Testis (tissue), 3 donors: ENCODE data around the gene GAPDH. TPM values are rescaled to one million over a fixed set of nuclear protein-coding genes. Genes with fewer than 3 reads are reported as not detected.
"Not testable (repeated sequence)": the region's sequence is repeated elsewhere in the genome, so short reads cannot be mapped to it uniquely, and the experiment has no call there.

Source experiments
- DNase-seq: peaks from one replicate; pipeline ENCODE4 v3.0.0-alpha.2; 2019
- H3K27ac ChIP-seq, 2 donors: fragments of 200-600 bp; sonication (generic); one replicate each; pipeline ENCODE4 v1.5.1; 2019
- H3K27me3 ChIP-seq: fragments of 200-600 bp; sonication (generic); one replicate; pipeline ENCODE4 v1.5.1; 2019
- H3K36me3 ChIP-seq: fragments of 200-600 bp; sonication (generic); one replicate; pipeline ENCODE4 v1.5.1; 2017; ENCODE audit warnings: low read depth; ENCODE audit errors: missing control alignments
- H3K4me1 ChIP-seq: fragments of 200-600 bp; sonication (generic); one replicate; pipeline ENCODE4 v1.5.1; 2019
- H3K4me3 ChIP-seq, 2 donors: fragments of 200-600 bp; sonication (generic); one replicate each; pipeline ENCODE4 v1.5.1; 2017 to 2019
- H3K9me3 ChIP-seq: fragments of 200-600 bp; sonication (generic); one replicate; pipeline ENCODE4 v1.5.1; 2017
- CTCF ChIP-seq, 3 experiments: fragments of 450-650 bp in 2 of 3; fragments of 200-600 bp in 1 of 3; sonication (generic) in 1 of 3; IDR thresholded peaks; one replicate each; pipeline ENCODE4 v1.5.1; 2016 to 2019; ENCODE audit warnings: antibody characterized with exemption in 3 of 3, mild to moderate bottlenecking in 2 of 3, moderate library complexity in 1 of 3
- POLR2A ChIP-seq: fragments of 450-650 bp; IDR thresholded peaks from one replicate; pipeline ENCODE4 v1.6.1; 2017; ENCODE audit warnings: antibody characterized with exemption, mild to moderate bottlenecking, moderate library complexity
- WGBS, 2 donors: methylation state at CpG; one replicate each; pipeline ENCODE4 v1.1.5; 2018; 5-methylcytosine and 5-hydroxymethylcytosine counted together
- intact Hi-C: fragments of 100-400 bp; cut with DNase I; formaldehyde crosslinking; loops from one replicate; pipeline ENCODE4 v1.15.1; 2023; ENCODE audit warnings: low total_unique reads
- polyA plus RNA-seq: library from polyadenylated mRNA; stranded (reverse); fragments of 350-450 nt; fragmentation: Illumina TruSeq; extraction: RNeasy Lipid Tissue Mini Kit (QIAGEN cat#74804); gene quantifications from one replicate; pipeline ENCODE4 v1.2.3, GENCODE V29; 2014; ENCODE audit warnings: low read depth, low replicate concordance; ENCODE audit not compliant: insufficient read depth
- total RNA-seq, 2 donors: library from RNA; depleted of rRNA; stranded (reverse); fragments of >200 nt; gene quantifications; one replicate each; pipeline ENCODE4 v1.2.3, GENCODE V29; 2016

The GAPDH gene
- total and polyA plus RNA-seq, 3 donors from 2014 or later, result 1,591 to 1,928 (median 1,857) TPM

- peak; percentile 39 for DNase-seq
- no peaks in the 10 kb centered on the region for H3K9me3 ChIP-seq
- H3K27me3 ChIP-seq, result no peaks in the 10 kb centered on the region
- H3K36me3 ChIP-seq, result no peaks in the 10 kb centered on the region
- peak overlapping the region; percentile 65 to 83 for H3K4me3 ChIP-seq
- intact Hi-C loops, result loop anchor here (10.0 kb wide), 1 partner anchor 50 kb away; the partner anchor contains the start of gene CHD4
- H3K27ac ChIP-seq, result peak overlapping the region; percentile 48 to 83
- H3K4me1 ChIP-seq, result peaks cover 53% of the 10 kb centered on the region
- TF ChIP-seq CTCF (IDR thresholded peaks at IDR 0.05), result no peak
- no peak for TF ChIP-seq POLR2A
- 1% methylated on average over 26 to 52 of the region's 61 CpGs for WGBS, 2 donors
These were observed 20.8 kb downstream of the GAPDH start for GRCh38 chr12:6555018-6555691.

- WGBS, 2 donors, result 56 to 79% methylated on average over 7 of the region's 7 CpGs
- H3K27me3 ChIP-seq, H3K9me3 ChIP-seq, H3K36me3 ChIP-seq, DNase-seq: not testable (repeated sequence)
- Histone ChIP-seq H3K4me3 (peak overlapping the region; percentile 65 to 83), H3K4me1 (peaks cover 40% of the 10 kb centered on the region), H3K27ac (peak overlapping the region in 1 of 2 donors; percentile 62)
- intact Hi-C loops, result loop anchor here (10.0 kb wide), 1 partner anchor 48 kb away; the partner anchor contains the start of gene CHD4
These were observed 22.1 kb downstream of the GAPDH start for GRCh38 chr12:6556496-6556817.

GRCh38 chr12:6556857-6557256 lies 22.5 kb downstream of the GAPDH start:
- DNase-seq, result no peak
- Histone ChIP-seq H3K36me3 (no peaks in the 10 kb centered on the region), H3K27ac (peak overlapping the region in 1 of 2 donors; percentile 62), H3K4me3 (no peak overlapping the region), H3K4me1 (peaks cover 36% of the 10 kb centered on the region), H3K27me3 (no peaks in the 10 kb centered on the region), H3K9me3 (no peaks in the 10 kb centered on the region)
- WGBS, 2 donors, result 79 to 82% methylated on average over 4 of the region's 4 CpGs
- intact Hi-C loops, result loop anchor here (10.0 kb wide), 1 partner anchor 48 kb away; the partner anchor contains the start of gene CHD4
- TF ChIP-seq POLR2A (no peak), CTCF (IDR thresholded peaks at IDR 0.05) (no peak)

GRCh38 chr12:6558014-6558760 lies 23.9 kb downstream of the GAPDH start:
- H3K27ac ChIP-seq, result peak overlapping the region in 1 of 2 donors; percentile 24
- not testable (repeated sequence) for H3K4me3 ChIP-seq, H3K36me3 ChIP-seq, H3K27me3 ChIP-seq, H3K9me3 ChIP-seq
- TF ChIP-seq CTCF (IDR thresholded peaks at IDR 0.05), result peak in 1 of 3 experiments; percentile 21
- intact Hi-C loops, result loop anchor here (10.0 kb wide), 1 partner anchor 47 kb away; the partner anchor contains the start of gene CHD4
- peaks cover 22% of the 10 kb centered on the region for H3K4me1 ChIP-seq
- 73 to 81% methylated on average over 14 of the region's 14 CpGs for WGBS, 2 donors
- DNase-seq, result peak; percentile 58

- no peaks in the 10 kb centered on the region for H3K9me3 ChIP-seq
- H3K36me3 ChIP-seq, result no peaks in the 10 kb centered on the region
- no peak overlapping the region for H3K4me3 ChIP-seq
- intact Hi-C loops, result loop anchor here (10.0 kb wide), 1 partner anchor 45 kb away; the partner anchor contains the start of gene CHD4
- TF ChIP-seq POLR2A (no peak), CTCF (IDR thresholded peaks at IDR 0.05) (no peak)
- peaks cover 9% of the 10 kb centered on the region for H3K4me1 ChIP-seq
- DNase-seq, result no peak
- WGBS, 2 donors, result 75 to 95% methylated on average over 1 of the region's 1 CpG
- no peak overlapping the region for H3K27ac ChIP-seq
- H3K27me3 ChIP-seq, result no peaks in the 10 kb centered on the region
These were observed 25.2 kb downstream of the GAPDH start for GRCh38 chr12:6559500-6559899.
